Skeletal muscle satellite cell (primary cell): ENCODE data around the gene TFF1.

Source experiments
- H3K27me3 ChIP-seq: 2 replicates; pipeline ENCODE4 v1.7.0; 2013; ENCODE audit warnings: low read length; ENCODE audit not compliant: control insufficient read depth, insufficient read depth
- H3K36me3 ChIP-seq: 2 replicates; pipeline ENCODE4 v1.7.0; 2013; ENCODE audit warnings: mild to moderate bottlenecking, control low read depth, low read length; ENCODE audit not compliant: insufficient read depth
- H3K4me1 ChIP-seq: 2 replicates; pipeline ENCODE4 v1.7.0; 2013; ENCODE audit warnings: low read length; ENCODE audit not compliant: control insufficient read depth, insufficient read depth
- H3K4me2 ChIP-seq: 2 replicates; pipeline ENCODE4 v1.7.0; 2013; ENCODE audit warnings: mild to moderate bottlenecking, low read length
- H3K4me3 ChIP-seq: 2 replicates; pipeline ENCODE4 v1.7.0; 2013; ENCODE audit warnings: low read length
- H3K9ac ChIP-seq: 2 replicates; pipeline ENCODE4 v1.7.0; 2013; ENCODE audit warnings: mild to moderate bottlenecking, low read depth, low read length, moderate library complexity
- H3K9me3 ChIP-seq: replicated peaks from 2 replicates; pipeline ENCODE4 v1.7.0; 2013; ENCODE audit warnings: mild to moderate bottlenecking, control low read depth, low read length

TFF1 gene

DNA sequence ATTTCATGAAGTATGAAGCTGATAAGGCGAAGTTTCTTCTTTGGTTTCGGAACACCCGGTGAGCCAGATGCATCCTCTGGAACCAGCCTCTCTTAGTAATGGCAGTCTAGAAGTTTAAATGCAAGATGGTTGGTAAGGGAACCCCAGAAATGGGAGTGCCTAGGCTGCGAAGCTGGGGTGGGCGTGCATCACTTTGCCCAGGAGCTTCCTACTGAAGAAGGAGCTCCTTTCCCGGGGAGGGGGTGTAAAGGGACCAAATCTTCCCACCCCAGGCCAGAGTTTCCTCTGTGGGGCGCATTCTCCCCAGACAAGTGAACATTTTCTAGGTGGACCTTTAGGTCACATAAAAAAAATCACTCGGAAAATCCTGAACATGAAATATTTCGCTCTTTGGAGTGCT is 19.9 kb downstream of the TFF1 start:
- no peaks in the 10 kb centered on the region for H3K9me3 ChIP-seq
- H3K36me3 ChIP-seq = no peaks in the 10 kb centered on the region
- H3K9ac ChIP-seq = no peak overlapping the region
- no peak overlapping the region for H3K4me3 ChIP-seq
- H3K4me2 ChIP-seq = no peak overlapping the region
- no peaks in the 10 kb centered on the region for H3K4me1 ChIP-seq
- H3K27me3 ChIP-seq = no peaks in the 10 kb centered on the region

DNA sequence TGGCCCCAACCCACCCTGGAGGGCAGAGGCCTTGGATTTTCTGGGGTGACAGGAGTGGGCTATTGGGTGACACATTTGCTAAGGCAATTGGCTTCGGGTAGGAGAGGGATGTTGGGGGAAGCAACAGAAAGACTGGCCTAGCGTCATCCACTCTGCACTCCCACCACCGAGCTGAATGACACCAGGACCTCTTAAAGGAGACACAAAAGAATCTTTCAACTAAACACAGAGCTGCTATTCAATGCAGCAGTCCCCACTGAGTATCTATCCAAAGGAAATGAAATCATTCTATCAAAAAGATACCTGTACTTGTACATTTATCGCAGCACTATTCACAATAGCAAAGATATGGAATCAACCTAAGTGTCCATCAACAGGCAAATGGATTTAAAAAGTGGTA is 21.7 kb downstream of the TFF1 start:
- Histone ChIP-seq H3K4me1 (no peaks in the 10 kb centered on the region), H3K9ac (no peak overlapping the region), H3K4me2 (no peak overlapping the region), H3K4me3 (no peak overlapping the region), H3K36me3 (no peaks in the 10 kb centered on the region), H3K27me3 (no peaks in the 10 kb centered on the region), H3K9me3 (no peaks in the 10 kb centered on the region)

DNA sequence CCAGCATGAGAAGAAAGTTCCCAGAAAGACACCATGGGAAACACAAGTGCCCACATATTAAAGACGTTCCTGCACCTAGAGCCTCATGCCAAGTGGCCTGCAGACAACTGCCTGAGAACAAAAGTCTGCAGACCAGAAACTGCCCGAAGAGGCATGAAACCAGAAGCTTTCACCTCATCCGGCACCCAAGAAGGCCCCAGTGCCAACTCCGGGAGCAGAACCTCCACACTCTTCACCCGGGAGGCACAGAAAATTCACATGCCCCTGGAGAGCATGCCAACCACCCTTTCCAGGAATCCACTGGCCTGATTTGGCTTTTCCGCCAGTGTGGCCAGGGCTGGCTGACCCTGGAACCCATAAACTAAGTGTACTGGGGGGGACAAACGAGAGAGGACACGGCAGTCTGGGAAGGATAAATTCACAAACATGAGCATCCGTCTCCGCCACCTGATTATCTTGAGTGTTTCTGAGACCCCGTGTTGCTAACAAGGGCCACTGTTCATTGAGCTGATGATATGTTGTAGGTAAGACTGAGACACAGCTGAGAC is 22.3 kb downstream of the TFF1 start:
- no peak overlapping the region for H3K4me3 ChIP-seq
- no peaks in the 10 kb centered on the region for H3K27me3 ChIP-seq
- H3K4me1 ChIP-seq = no peaks in the 10 kb centered on the region
- H3K9ac ChIP-seq = no peak overlapping the region
- no peak overlapping the region for H3K4me2 ChIP-seq
- H3K9me3 ChIP-seq = no peaks in the 10 kb centered on the region
- H3K36me3 ChIP-seq = no peaks in the 10 kb centered on the region

DNA sequence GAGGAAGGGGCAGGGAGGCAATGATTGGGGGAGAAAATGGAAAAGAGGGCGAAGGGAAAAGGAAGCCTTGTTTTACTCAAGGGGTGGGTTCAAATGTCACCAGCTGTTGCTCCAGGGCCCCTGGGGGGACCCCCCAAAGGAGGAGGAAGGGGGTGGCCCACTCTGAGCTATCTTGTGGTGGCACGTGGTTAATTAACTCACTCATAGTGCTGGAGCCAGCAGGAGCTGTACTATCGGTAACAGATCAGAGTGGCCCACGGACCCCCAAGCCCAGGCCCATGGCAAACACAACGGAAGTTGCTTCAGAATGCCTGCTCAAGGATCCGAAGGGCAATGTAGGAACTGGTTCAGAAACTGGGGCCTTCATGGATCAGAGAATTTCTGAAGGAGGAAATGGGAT is 22.8 kb downstream of the TFF1 start:
- Histone ChIP-seq H3K9ac (no peak overlapping the region), H3K4me1 (no peaks in the 10 kb centered on the region), H3K4me2 (no peak overlapping the region), H3K4me3 (no peak overlapping the region), H3K9me3 (no peaks in the 10 kb centered on the region), H3K27me3 (no peaks in the 10 kb centered on the region), H3K36me3 (no peaks in the 10 kb centered on the region)

DNA sequence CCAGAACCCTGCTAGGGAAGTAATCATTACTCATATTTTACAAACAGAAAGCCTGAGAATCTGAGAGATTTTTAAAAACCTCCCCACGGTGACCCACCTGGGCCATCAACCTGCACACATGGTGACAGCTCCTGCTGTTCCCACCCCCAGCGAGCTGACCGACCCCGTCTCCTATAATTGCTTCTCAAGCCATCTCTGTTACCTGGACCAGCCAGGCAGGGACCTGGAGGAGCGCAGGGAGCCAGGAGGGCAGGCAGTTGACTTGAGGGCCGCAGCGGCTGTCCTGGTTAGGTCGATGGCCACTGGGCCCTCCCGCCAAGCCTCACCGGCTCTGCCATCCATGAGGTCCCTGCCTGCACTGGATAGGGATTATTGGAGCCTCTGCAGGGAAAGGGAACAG is 23.2 kb downstream of the TFF1 start:
- Histone ChIP-seq H3K4me1 (no peaks in the 10 kb centered on the region), H3K27me3 (no peaks in the 10 kb centered on the region), H3K36me3 (no peaks in the 10 kb centered on the region), H3K4me3 (no peak overlapping the region), H3K4me2 (no peak overlapping the region), H3K9ac (no peak overlapping the region), H3K9me3 (no peaks in the 10 kb centered on the region)

DNA sequence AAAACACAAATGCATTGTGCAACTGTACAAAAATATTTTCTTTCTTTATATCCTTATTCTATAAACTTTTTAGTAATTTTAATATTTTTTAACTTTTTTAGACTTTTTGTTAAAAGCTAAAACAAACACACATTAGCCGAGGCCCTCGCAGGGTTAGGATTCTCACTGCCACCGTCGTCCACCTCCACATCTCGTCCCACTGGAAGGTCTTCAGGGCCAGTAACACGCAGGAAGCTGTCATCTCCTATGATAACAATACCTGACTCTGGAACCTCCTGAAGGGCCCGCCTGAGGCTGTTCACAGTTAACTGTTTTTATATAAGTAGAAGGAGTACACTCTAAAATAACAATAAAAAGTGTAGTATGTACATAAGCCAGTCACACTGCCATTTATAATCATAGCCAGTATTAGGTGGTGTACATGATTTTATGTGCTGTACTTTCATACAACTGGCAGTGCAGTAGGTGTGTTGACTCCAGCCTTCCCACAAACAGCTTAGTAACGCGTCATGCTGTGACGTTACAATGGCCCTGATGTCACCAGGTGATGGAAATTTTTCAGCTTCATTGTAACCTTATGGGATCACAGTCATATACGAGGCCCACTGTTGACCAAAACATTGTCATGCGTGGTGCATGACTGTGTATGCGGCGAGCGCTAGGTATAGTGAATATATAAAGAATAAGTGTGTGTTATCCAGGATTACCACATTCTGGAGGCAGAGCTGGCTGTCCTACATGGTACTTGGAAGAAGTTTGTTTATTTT is 24.4 kb downstream of the TFF1 start:
- H3K9me3 ChIP-seq = no peaks in the 10 kb centered on the region
- no peaks in the 10 kb centered on the region for H3K36me3 ChIP-seq
- H3K4me2 ChIP-seq = no peak overlapping the region
- no peak overlapping the region for H3K4me3 ChIP-seq
- H3K4me1 ChIP-seq = no peaks in the 10 kb centered on the region
- no peaks in the 10 kb centered on the region for H3K27me3 ChIP-seq
- no peak overlapping the region for H3K9ac ChIP-seq

DNA sequence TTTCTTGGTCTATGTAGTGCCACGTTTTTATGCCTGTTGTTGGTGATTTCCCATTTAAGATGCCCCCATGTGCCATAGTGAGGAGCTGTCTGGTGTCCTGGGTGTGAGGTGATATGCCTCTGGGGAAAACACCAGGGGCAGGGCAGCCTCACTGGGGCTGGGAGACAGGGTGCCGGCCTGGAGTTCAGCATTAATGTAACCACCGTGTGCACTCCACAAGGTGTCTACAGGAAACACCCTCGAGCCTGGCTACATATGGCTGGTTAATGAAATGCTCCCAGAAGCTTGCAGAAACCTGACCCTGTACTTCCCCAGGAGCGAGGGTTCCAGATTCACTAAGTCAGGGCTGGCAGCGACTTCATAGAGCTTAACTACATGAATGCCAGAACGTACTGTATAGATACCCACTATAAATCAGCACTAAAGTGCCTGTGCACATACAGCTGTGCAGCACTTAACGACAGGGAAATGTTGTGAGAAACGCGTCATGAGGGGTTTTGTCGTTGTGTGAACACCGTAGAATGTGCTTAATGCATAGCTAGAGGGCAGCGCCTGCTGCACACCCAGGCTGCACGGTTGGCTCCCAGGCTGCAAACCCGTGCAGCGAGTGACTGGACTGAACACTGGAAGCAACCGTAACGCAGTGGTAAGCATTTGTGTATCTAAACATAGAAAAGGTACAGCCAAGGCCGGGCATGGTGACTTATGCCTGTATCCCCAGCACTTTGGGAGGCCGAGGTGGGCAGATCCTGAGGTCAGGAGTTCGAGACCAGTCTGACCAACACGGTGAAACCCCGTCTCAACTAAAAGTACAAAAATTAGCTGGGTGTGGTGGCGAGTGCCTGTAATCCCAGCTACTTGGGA is 25.9 kb downstream of the TFF1 start:
- H3K4me3 ChIP-seq = no peak overlapping the region
- H3K9ac ChIP-seq = no peak overlapping the region
- no peak overlapping the region for H3K4me2 ChIP-seq
- no peaks in the 10 kb centered on the region for H3K4me1 ChIP-seq
- no peaks in the 10 kb centered on the region for H3K36me3 ChIP-seq
- H3K27me3 ChIP-seq = peaks cover 10% of the 10 kb centered on the region
- H3K9me3 ChIP-seq = no peaks in the 10 kb centered on the region

DNA sequence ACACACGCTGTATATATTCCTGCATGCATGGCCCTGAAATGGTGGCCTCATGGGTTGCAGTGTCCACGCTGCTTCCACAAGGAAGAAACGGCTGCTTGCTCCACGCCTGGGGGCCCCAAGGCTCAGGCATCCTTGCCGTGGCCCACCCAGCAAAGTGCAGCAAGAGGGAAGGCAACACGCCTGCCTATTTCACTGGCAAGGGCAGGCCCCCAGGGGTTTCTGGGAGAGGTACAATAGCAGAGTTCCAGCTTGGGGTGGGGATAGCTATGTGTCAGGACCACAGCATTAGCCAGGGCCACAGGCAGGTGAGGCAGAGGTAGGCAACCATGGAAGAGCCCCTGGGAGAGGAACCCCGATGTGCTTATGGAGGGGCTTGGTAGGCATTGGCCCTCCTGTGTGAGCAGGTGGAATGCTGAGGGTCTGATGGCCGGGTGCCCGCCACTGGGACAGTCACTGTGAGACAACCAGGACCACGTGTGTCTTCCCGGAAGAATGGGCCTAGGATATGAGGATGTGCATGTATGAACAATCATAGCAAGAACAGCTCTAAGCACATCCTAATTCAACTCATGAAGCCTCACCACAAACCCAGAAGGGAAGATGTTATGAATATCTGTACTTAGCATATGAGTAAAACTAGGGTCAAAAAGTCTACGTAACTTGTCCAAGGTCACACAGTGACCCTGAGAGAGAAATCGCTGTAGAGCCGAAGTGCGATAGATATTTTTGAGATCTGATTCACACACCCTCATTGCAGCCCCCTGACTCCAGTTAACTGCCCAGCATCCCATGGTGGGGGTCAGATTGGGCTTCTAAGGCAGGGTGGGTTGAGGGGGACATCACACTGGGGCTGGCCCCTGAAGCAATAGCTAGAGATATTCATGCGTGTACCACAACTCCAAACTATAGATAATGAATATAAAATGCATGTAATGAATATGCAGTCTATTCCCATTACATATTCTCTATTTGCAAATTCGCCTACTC is 27.3 kb downstream of the TFF1 start:
- no peak overlapping the region for H3K4me2 ChIP-seq
- no peak overlapping the region for H3K4me3 ChIP-seq
- no peaks in the 10 kb centered on the region for H3K36me3 ChIP-seq
- H3K4me1 ChIP-seq = no peaks in the 10 kb centered on the region
- H3K9me3 ChIP-seq = no peaks in the 10 kb centered on the region
- H3K27me3 ChIP-seq = peaks cover 10% of the 10 kb centered on the region
- no peak overlapping the region for H3K9ac ChIP-seq

DNA sequence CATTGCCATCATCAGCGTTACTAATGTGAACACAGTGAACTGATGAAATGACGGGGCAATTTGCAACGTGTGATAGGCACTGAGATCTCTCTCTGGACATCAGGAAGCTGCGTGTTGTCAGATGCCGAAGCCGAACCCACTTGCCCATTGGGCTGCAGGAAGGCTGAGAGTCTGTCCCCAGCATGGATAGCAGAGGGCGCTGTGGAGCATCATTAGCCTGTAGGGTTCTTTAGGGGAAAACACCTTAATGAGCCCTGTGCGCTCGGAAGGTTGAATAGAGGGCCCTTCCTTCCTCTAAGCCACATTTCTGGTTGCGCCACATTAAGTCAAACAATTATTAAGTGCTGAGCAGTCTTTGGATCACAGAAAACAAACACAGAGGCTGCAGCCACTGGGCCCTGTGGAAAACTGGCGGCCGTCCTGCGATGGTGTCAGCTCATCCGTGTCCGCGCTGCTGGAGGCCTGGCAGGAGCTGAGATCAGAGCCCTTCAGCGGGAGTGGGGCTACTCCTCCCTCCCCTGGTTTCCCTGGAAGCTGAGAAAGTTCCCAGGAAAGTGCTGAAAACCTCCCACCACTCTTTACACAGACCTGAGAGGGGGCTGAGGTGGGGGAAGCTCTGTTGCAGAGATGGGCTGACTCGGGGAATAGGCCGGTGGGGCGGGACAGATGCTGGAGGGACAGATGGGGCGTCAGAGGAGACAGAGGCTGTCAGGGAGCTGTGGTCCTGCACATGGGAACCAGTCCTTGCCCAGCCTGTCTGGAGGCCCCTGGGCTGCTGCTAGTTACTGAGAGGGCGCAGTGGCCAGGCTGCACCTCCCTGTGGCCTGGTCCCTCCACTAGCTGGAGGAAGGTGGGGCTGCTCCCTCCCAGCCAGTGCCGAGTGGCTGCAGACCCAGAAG is 28.3 kb downstream of the TFF1 start:
- Histone ChIP-seq H3K27me3 (peaks cover 10% of the 10 kb centered on the region), H3K4me1 (no peaks in the 10 kb centered on the region), H3K4me2 (no peak overlapping the region), H3K9ac (no peak overlapping the region), H3K9me3 (no peaks in the 10 kb centered on the region), H3K4me3 (no peak overlapping the region), H3K36me3 (no peaks in the 10 kb centered on the region)

DNA sequence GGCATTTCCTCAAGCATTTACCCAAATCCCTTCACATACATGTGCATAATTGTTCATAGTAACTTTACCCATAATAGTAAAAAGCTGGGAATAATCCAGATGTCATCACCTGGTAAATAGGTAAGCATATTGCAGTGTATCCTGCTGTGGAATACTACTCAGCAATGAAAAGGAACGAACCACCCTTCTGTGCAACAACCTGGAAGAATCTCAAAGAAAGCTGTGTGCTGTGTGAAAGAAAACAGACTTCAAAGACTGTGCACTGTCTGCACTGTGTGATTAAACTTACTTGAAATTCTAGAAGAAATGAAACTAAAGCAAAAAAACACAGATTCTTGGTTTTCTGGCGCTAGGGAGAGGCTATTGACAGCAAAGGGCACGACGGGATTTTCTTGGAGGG is 29.1 kb downstream of the TFF1 start:
- H3K4me3 ChIP-seq = no peak overlapping the region
- H3K9ac ChIP-seq = no peak overlapping the region
- H3K36me3 ChIP-seq = no peaks in the 10 kb centered on the region
- H3K4me2 ChIP-seq = no peak overlapping the region
- H3K9me3 ChIP-seq = no peaks in the 10 kb centered on the region
- H3K4me1 ChIP-seq = no peaks in the 10 kb centered on the region
- H3K27me3 ChIP-seq = peaks cover 10% of the 10 kb centered on the region
